ENCODE data around the gene POLR1C. TPM values are rescaled to one million over a fixed set of nuclear protein-coding genes. Genes with fewer than 3 reads are reported as not detected.
"Not testable (repeated sequence)": the region's sequence is repeated elsewhere in the genome, so short reads cannot be mapped to it uniquely, and the experiment has no call there.

POLR1C gene
- total RNA-seq, 4 donors from 2014 or later: 7.4 to 24.7 (median 15.5) TPM

- peaks cover 7 to 23% (median 19%) of the 10 kb centered on the region in 4 donors for H3K4me1 ChIP-seq
- peaks cover 0 to 22% (median 11%) of the 10 kb centered on the region in 4 donors for H3K36me3 ChIP-seq
- in situ Hi-C loops (cut with MboI; ENCODE audit: low pct_ligation_motif_present in 1 of 4, low pct_unique_long_range_greater_than_20kb in 1 of 4, low sequenced_read_pairs in 3 of 4): no loop called here
- WGBS, 2 donors (ENCODE audit: low coverage in 1 of 2): 66% methylated on average over 16 of the region's 18 CpGs; no CpG with 5 or more reads in 1 of the 2 donors
- TF ChIP-seq EP300 (IDR thresholded peaks at IDR 0.05; ENCODE audit: low read depth) (no peak), CTCF (IDR thresholded peaks at IDR 0.05) (peak; percentile 15 to 27 (median 21))
- intact Hi-C loops (cut with DNase I; ENCODE audit: low total_unique reads): no loop called here
- no peak overlapping the region for H3K27ac ChIP-seq
- H3K4me3 ChIP-seq: no peak overlapping the region
- DNase-seq: no peak
- no peaks in the 10 kb centered on the region for H3K27me3 ChIP-seq
- no peaks in the 10 kb centered on the region for H3K9me3 ChIP-seq
Observed at GRCh38 chr6:43496370-43497128, 20.3 kb upstream of the POLR1C start.

- H3K4me1 ChIP-seq: peaks cover 2 to 18% (median 14%) of the 10 kb centered on the region in 4 donors
- H3K9me3 ChIP-seq: no peaks in the 10 kb centered on the region
- no peak for TF ChIP-seq EP300 (IDR thresholded peaks at IDR 0.05; ENCODE audit: low read depth)
- 86 to 100% methylated on average over 1 to 6 of the region's 6 CpGs for WGBS, 2 donors (ENCODE audit: low coverage in 1 of 2)
- intact Hi-C loops (cut with DNase I; ENCODE audit: low total_unique reads): no loop called here
- no peak overlapping the region for H3K27ac ChIP-seq
- DNase-seq: no peak
- H3K27me3 ChIP-seq: no peaks in the 10 kb centered on the region
- no peak overlapping the region for H3K4me3 ChIP-seq
- in situ Hi-C loops (cut with MboI; ENCODE audit: low pct_ligation_motif_present in 1 of 4, low pct_unique_long_range_greater_than_20kb in 1 of 4, low sequenced_read_pairs in 3 of 4): no loop called here
- peaks cover 0 to 22% (median 11%) of the 10 kb centered on the region in 4 donors for H3K36me3 ChIP-seq
Observed at GRCh38 chr6:43497129-43497396, 19.8 kb upstream of the POLR1C start.

- DNase-seq: no peak
- no peaks in the 10 kb centered on the region for H3K27me3 ChIP-seq
- H3K27ac ChIP-seq: no peak overlapping the region
- TF ChIP-seq POLR2A (IDR thresholded peaks at IDR 0.05): no peak
- no peak for TF ChIP-seq POLR2AphosphoS5 (IDR thresholded peaks at IDR 0.05)
- no peak for TF ChIP-seq EP300 (IDR thresholded peaks at IDR 0.05; ENCODE audit: low read depth)
- TF ChIP-seq CTCF (IDR thresholded peaks at IDR 0.05): no peak
- H3K9me3 ChIP-seq: no peaks in the 10 kb centered on the region
- H3K36me3 ChIP-seq: peaks cover 0 to 22% (median 12%) of the 10 kb centered on the region in 4 donors
- in situ Hi-C loops (cut with MboI; ENCODE audit: low pct_ligation_motif_present in 1 of 4, low pct_unique_long_range_greater_than_20kb in 1 of 4, low sequenced_read_pairs in 3 of 4): no loop called here
- intact Hi-C loops (cut with DNase I; ENCODE audit: low total_unique reads): no loop called here
- H3K4me3 ChIP-seq: no peak overlapping the region
- peaks cover 0 to 12% (median 8%) of the 10 kb centered on the region in 4 donors for H3K4me1 ChIP-seq
- WGBS, 2 donors (ENCODE audit: low coverage in 1 of 2): 94% methylated on average over 12 of the region's 12 CpGs; no CpG with 5 or more reads in 1 of the 2 donors
Observed at GRCh38 chr6:43497689-43498088, 19.2 kb upstream of the POLR1C start.

- DNase-seq; H3K4me1 ChIP-seq; H3K27me3 ChIP-seq; intact Hi-C loops (cut with DNase I; ENCODE audit: low total_unique reads); in situ Hi-C loops (cut with MboI; ENCODE audit: low pct_ligation_motif_present in 1 of 4, low pct_unique_long_range_greater_than_20kb in 1 of 4, low sequenced_read_pairs in 3 of 4); H3K9me3 ChIP-seq; H3K27ac ChIP-seq; H3K4me3 ChIP-seq: not testable (repeated sequence)
- H3K36me3 ChIP-seq: peaks cover 0 to 22% (median 13%) of the 10 kb centered on the region in 4 donors
- 94 to 96% methylated on average over 3 to 5 of the region's 5 CpGs for WGBS, 2 donors (ENCODE audit: low coverage in 1 of 2)
Observed at GRCh38 chr6:43498291-43498690, 18.6 kb upstream of the POLR1C start.

GRCh38 chr6:43499028-43499815, 17.7 kb upstream of the POLR1C start:
- no peaks in the 10 kb centered on the region for H3K27me3 ChIP-seq
- TF ChIP-seq POLR2AphosphoS5 (IDR thresholded peaks at IDR 0.05): no peak
- TF ChIP-seq POLR2A (IDR thresholded peaks at IDR 0.05): no peak
- H3K27ac ChIP-seq: no peak overlapping the region
- intact Hi-C loops (cut with DNase I; ENCODE audit: low total_unique reads) (no loop called here), in situ Hi-C loops (cut with MboI; ENCODE audit: low pct_ligation_motif_present in 1 of 4, low pct_unique_long_range_greater_than_20kb in 1 of 4, low sequenced_read_pairs in 3 of 4) (no loop called here)
- WGBS, 2 donors (ENCODE audit: low coverage in 1 of 2): 82 to 100% methylated on average over 3 to 12 of the region's 12 CpGs
- peaks cover 0 to 8% (median 7%) of the 10 kb centered on the region in 4 donors for H3K4me1 ChIP-seq
- DNase-seq: no peak
- no peak overlapping the region for H3K4me3 ChIP-seq
- peaks cover 0 to 22% (median 14%) of the 10 kb centered on the region in 4 donors for H3K36me3 ChIP-seq
- no peaks in the 10 kb centered on the region for H3K9me3 ChIP-seq

All from transverse colon (tissue), 4 donors.